AG08395 (cell line): Measurements from ENCODE around the gene DENND4B.
"Not testable (repeated sequence)": the region's sequence is repeated elsewhere in the genome, so short reads cannot be mapped to it uniquely, and the experiment has no call there.

Source experiments
- DNase-seq: peaks from one replicate; pipeline ENCODE4 v3.0.0; 2012; ENCODE audit warnings: mixed read lengths, low spot score

Gene DENND4B

DNA sequence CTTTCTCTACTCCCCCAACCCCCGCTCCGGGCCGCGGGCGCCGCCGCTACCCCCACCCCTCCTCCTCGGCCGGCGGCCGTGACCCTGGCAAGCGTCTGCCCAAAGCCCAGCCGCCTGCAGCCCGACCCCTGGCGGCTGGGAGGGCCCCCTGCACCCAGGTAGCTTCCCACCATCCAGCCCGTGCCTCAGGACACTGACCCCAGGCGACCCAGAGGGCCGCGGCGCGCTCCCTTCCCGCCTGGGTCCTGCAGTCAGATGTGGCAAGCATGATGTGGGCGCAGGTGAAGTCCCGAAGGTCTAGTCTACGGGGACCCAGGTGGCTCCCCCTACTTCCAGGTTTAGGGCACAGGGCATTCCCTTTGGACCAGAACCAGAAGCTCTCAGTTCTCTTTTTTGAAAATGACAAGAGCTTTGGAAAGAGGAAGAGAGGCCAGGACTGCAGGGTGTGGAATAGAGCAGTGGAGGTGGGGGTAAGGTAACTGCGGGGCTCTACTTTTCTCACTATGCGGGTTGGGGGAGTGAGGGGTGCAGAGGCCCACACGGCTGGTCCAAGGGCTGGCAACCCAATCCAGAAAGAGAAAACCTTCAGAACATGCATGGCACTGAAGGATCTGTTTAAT lies at the start of gene DENND4B:
Gene DENND4B, minus strand, starts transcription at position 97 of the 620 bp plus-strand sequence. CDS start 2,344 bp downstream, outside the sequence.
- peak; percentile 97 for DNase-seq

DNA sequence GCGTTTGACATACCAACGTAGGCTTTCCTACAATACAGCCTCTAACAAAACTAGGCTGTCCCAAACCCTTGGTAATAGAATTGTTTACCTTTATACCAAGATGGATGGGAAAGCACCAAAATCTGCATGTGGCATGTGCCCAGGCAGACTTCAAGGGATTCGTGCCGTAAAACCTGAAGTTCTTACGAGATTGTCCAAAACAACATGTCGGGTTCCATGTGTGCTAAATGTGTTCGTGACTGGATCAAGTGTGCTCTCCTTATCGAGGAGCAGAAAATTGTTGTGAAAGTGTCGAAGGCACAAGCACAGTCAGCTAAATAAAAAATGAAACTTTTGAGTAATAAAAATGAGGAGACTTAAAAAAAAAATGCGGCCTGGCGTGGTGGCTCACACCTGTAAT lies 49.1 kb upstream of the DENND4B start:
- no peak for DNase-seq

DNA sequence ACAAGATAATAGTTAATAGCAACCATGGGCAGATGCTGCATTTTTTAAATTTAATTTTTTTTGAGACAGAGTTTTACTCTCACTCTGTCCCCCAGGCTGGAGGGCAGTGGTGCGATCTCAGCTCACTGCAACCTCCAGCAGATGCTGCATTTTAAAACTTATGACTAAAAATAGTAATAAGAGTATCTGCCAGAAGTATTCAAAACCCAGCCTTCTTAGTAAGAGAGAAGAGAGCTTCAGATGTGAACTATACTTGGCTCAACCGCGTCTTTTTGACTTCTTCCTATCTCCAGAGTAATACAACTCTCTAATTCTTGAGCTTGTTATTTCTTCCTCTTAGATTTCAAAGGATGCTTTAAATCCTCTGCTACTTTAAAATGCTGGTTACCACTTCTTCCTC lies 48.7 kb upstream of the DENND4B start:
- no peak for DNase-seq

- no peak for DNase-seq
These were observed 45.3 kb upstream of the DENND4B start for GRCh38 chr1:153991806-153992205.

- DNase-seq: no peak
These were observed 44.7 kb upstream of the DENND4B start for GRCh38 chr1:153991151-153991630.

DNA sequence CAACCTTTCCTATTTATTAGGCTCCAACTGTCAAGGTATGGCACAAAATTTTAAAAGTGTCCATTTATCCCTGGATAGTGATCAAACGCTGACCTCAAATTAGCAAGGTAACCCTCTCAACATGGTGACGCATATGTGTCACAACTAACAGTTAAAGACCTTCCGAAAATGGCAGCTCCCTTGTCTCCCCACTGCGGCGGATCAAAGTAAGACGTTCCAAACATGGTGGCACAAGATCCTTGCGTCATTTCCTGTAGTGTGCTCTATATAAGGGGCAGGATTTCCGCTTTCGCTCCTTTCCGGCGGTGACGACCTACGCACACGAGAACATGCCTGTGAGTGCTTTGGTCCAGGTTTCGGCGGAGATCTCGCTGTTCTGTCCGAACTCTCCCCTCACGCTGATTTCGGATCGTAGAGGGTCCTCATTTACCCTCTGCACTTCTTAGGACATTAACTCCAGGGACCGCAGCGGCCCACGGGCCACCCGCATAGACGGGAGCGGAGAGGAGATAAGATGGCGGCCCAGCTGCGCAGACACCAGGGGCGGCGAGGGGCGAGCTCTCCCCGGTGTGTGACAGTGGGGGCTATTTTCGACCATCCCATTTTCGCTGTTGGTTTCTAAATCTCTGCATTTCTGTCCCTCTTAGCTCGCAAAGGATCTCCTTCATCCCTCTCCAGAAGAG lies 44.1 kb upstream of the DENND4B start, which contains the start of gene RPS27:
Gene RPS27, plus strand, starts transcription at position 295 of the 683 bp plus-strand sequence. Its CDS starts 35 bp downstream, at position 330.
- peak; percentile 97 for DNase-seq

- no peak for DNase-seq
These were observed 41.1 kb upstream of the DENND4B start for GRCh38 chr1:153987621-153988020.

DNA sequence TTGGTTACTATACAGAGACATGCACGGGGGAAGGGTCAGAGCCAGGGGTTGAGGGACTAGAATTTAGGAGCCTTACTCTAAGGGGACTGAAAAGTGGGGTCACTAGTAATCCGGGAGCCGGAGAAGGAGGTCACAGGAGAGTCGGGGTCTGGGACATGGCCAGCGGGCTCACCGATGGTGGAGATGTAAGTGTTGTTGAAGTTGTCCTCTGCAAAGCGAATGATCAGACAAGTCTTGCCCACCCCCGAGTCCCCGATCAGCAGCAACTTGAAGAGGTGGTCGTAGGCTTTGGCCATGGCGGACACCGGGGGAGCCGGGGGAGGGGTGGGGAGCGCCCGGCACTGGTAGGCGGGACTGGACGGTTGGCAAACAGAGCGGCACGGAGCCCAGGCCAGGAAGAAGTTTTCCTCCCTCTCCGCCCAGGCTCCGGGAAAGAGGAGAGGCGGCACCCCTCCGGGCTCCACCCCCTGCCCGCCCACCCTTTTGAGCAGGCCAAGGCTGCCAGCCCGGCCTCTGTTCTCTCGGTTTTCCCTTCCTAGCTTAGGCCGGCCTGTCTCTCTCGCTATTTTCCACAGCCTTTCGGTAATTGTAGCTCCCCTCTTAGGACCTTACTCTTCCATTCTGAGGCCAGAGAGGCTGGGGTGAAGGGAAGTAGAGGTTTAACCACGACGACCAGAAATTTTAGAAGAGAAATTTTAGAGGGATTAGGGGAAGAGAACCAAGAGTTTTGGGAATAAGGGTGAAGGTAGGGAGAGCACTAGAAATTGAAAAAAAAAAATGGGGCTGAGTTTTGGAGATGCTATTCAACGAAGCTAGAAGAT lies 39.6 kb upstream of the DENND4B start, which contains the start of gene RAB13:
Gene RAB13, minus strand, starts transcription at position 399 of the 821 bp plus-strand sequence. Its CDS starts 103 bp downstream, at position 296.
- peak; percentile 95 for DNase-seq

DNA sequence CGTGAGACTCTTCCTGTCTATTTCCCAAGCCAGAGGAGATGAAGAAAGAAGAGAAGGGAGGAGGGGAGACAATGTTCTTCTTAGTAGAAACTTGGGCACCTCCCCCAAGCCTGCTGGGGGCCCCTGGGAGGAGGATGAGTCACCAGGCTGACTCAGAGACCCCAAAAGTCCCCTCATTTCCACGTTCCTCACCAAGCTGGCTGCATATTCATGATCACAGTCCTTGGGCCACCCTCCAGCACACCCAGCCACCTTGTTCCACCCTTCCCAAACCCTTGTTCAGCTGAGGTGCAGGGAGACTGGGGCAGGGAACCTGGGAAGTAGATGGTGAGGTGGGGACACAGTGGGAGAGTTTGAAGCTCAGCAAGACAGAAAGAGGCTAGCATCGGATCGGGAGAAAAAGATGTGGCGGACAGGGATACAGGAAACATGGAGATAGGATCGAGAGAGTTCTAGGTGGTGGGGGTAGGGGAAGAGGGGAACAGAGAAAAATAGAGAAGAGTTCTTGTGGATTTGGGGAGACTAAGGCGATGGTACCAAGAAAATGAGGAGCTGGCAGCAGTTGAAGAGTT lies 38.9 kb upstream of the DENND4B start:
- peak; percentile 67 for DNase-seq

DNA sequence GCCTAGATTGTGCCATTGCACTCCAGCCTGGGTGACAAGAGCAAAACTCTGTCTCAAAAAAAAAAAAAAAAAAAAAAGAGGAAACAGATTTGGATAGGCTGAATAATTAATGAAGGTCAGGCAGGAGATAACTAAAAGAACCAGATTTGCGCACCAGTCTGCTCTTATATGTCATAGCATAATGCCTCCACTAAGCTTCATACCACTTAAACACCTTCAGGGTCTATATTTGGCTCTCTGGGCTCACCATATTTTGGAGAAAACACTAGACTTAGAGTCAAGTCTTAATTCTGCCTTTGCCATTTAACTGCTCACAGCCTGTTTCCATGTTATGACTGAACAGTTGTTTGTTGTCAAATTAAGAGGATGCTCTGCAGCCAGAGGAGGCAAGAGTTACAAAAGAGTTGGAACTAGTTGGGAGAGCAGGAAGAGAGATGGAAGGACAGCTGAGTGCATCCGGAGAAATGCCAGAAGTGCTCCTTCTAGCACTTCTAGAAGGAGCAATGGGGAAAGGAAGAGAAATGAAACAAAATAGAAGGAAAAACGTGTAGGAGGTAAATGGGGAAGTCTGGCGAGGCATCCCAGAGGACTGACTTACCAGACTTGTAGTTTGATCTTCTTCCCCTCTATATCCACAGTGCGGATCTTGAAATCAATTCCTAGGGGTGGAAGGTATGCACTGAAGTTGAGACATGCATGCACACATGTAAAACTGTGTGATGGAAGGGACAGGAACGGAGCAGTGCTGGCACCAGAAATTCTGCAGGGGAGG lies 37.8 kb upstream of the DENND4B start:
- no peak for DNase-seq

DNA sequence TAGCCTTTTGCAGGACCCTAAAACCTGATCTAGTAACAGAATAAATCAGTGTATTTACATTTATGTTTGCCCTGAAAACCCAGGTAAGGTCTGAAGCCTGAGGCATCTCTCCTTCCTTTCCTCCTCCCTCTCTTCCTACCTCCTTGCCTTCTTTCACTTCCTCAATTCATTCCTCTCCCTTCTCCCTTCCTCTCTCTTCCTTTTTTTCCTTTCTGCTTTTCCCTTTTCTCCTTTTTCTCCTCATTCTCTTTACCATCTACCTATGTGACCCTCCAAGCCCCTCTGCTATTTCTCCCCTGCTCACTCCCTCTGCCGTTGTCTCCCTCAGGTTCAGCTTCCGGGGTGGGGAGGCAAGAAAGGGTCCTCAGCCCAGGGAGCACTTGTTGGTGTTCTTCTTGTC lies 35.2 kb upstream of the DENND4B start:
- not testable (repeated sequence) for DNase-seq

DNA sequence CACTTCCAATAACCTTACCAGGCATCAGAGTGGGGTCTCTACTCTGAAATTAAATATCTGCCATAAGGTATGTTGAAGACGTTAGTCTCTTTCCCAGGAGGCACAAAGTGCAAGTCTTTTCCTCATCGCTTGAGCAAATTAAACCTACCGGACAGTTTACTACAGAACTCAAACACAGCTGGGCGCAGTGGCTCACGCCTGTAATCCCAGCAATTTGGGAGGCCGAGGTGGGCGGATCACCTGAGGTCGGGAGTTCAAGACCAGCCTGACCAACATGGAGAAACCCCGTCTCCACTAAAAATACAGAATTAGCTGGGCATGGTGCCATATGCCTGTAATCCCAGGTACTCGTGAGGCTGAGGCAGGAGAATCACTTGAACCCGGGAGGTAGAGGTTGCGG lies 32.6 kb upstream of the DENND4B start:
- not testable (repeated sequence) for DNase-seq

GRCh38 chr1:153978274-153978909 lies 31.9 kb upstream of the DENND4B start:
- no peak for DNase-seq

DNA sequence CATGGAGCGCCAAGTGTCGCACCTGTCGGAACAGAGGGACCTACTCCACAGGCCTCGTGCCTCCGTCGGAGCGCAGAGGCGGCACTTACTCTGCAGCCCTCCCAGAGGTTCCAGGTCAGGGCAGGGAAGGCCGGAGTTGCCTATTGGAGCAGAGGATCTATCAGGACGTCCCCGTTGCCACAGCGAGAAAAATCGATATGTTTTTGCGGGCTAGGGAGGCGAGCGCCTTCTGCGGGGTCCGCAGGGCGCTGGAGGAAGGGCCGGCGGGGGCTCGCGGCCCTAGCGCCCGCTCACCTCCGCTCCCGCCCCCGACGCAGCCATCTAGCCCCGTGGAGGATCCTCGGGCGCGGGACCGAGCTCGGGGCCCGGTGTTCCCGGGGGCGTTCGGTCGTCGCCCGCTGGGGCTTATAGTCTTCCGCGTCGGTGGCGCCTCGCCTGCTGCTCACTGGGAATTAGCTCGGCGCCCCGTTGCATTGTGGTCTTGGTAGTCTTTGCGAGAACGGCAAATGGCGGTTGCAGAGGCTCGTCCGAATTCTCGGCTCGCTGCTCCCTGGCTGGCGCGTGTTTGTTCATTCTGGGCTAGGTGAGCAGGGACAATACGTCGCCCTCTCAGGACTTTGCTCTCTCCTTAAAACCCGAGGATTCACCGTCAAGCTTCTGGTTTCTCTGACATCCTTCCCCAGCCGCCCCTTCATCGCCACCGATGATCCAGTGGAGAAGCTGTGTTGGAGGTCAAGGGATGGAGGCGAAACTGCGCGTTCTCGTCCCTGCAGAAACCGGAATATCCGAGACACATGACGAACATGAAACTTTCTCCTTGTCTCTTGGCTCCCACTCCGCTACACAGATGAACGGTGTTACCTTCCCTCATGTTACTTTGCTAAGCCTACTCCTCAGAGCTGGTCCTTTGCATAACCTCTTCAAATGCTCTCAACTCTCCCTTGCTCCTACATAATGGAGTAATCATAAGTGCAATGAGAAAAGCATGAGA lies 31.0 kb upstream of the DENND4B start, which contains the start of gene JTB:
Gene JTB, minus strand, starts transcription at position 425 of the 991 bp plus-strand sequence. Its CDS starts 422 bp downstream, at position 3.
- DNase-seq: peak; percentile 87

GRCh38 chr1:153976819-153977249 lies 30.3 kb upstream of the DENND4B start:
- DNase-seq: no peak

GRCh38 chr1:153973525-153973924 lies 27.0 kb upstream of the DENND4B start:
- no peak for DNase-seq

GRCh38 chr1:153973071-153973470 lies 26.6 kb upstream of the DENND4B start:
- DNase-seq: no peak

- DNase-seq: no peak
These were observed 23.8 kb upstream of the DENND4B start for GRCh38 chr1:153970346-153970745.

DNA sequence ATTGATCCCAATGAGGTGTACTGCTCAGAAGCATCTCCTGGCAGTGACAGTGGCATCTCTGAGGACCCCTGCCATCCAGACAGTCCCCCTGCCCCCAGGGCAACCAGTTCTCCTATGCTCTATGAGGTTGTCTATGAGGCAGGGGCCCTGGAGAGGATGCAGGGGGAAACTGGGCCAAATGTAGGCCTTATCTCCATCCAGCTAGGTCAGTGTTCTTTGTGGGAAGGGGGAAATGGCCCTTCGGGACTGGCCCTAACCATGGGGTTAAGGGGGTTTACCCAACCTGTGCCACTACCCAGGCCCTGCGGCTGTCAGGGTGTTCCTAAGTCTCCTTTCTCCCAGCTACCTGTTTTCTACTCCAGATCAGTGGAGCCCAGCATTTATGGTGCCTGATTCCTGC lies 22.5 kb upstream of the DENND4B start:
- no peak for DNase-seq
